Stimulated activated CD4-positive, alpha-beta T cell treated with anti-CD3 and anti-CD28 coated beads, Interleukin-15, amount 100 ng/mL, for 24 hours (primary cell): ENCODE measurements around the gene HDGF.
"Not testable (repeated sequence)": the region's sequence is repeated elsewhere in the genome, so short reads cannot be mapped to it uniquely, and the experiment has no call there.

Source experiments
- DNase-seq: peaks from one replicate; pipeline ENCODE4 v3.0.0-alpha.2; 2020

HDGF gene

DNA sequence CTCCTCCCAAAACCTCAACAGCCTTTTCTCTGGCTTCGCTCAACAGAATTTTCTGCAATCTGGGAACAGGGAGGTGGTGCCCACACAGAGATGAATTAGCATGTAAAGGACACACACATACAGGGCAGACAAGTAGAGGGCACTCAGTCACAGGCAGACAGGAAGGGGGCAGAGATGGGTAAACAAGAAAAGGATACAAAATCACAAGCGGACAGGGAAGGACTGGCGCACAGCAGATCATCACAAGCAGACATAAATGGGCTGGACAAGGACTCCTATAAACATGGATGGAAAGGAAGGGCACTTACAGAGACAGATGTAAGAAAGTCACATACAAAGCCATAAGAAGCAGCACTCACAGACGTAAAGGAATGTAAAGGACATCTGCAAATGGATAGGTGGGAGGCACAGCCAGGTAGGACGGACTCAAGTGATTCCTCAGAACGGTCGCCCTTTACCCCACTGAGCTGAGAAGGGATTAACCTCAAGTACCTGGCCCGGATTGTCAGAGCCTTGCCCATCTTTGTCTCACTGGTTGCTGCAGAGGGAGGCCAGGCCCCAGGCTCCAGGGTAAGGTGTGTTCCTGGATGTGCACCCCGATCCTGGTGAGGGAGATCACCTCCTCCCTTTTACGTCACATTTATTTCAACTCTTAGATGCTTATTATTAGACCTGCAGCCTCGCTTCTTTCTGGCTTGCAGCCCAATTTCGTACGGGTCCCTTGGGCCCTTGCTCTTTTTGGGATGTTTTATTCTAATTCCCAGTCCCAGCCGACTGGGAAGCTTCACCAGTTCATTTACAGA, 15.0 kb upstream of the HDGF start:
- DNase-seq = no peak

DNA sequence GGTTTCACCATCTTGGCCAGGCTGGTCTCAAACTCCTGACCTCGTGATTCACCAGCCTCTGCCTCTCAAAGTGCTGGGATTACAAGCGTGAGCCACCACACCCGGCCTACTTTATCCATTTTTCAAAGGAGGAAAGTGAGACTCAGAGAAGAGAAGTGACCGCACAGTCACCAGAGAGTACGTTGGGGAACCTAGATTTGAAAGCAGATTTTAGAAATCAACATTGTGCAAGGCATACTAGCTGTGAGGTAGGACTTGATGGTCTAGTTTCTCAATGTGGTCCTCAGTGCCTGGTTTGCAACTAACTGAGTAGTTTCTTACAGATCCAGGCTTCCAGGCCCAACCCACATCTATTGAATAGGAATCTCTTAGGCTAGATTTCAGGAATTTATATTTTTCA, 14.2 kb upstream of the HDGF start:
- no peak for DNase-seq

DNA sequence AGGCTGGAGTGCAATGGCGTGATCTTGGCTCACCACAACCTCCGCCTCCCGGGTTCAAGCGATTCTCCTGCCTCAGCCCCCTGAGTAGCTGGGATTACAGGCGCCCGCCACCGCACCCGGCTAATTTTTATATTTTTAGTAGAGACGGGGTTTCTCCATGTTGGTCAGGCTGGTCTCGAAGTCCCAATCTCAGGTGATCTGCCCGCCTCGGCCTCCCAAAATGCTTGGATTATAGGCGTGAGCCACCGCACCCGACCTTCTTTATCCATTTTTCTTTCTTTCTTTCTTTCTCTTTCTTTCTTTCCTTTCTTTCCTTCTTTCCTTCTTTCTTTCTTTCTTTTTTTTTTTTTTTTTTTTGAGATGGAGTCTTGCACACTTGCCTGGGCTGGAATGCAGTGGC, 13.7 kb upstream of the HDGF start:
- not testable (repeated sequence) for DNase-seq

DNA sequence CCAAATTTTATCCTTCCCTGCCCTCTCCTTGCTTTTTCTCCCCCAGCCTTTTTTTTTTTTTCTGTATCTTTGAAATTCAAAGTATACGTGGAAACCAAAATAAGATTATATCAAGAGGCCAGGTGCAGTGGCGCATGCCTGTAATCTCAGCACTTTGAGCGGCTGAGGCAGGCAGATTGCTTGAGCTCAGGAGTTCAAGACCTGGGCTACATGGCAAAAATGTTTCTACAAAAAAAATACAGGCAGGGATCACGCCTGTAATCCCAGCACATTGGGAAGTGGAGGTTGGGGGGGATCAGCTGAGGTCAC, 9.3 kb upstream of the HDGF start:
- no peak for DNase-seq

DNA sequence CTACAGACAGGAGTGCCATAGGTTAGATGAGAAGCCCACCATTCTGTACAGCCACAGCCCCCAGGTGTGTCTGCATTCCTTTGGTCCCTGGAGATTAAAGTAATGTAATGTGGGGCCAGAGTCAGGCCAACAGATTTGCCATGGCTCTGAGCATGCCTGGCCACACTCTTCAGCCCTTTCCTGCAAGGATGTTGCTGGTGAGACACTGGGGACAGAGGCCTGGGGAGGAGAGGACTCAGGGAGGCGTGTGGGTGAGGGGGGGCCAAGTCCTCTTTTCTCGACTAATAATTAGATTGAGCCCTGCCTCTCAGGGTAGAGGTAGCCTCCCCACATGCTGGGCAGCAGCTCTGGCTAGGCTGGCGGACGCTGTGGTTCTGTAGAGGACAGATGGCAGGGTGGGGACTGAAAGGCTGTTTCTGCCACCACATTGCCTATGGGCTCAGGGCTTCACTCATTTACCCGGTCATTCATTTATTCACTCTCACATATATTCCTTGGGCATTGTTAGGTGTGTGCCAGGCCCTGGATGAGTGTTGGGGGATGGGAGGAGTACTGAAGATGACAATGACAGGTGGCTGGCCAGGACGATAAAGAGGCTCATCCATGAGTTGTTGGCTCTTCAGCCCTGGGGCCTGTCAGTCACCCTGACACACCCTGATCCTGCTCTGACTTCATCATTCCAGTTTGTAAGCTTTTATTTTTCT, 8.8 kb upstream of the HDGF start:
- DNase-seq = no peak

DNA sequence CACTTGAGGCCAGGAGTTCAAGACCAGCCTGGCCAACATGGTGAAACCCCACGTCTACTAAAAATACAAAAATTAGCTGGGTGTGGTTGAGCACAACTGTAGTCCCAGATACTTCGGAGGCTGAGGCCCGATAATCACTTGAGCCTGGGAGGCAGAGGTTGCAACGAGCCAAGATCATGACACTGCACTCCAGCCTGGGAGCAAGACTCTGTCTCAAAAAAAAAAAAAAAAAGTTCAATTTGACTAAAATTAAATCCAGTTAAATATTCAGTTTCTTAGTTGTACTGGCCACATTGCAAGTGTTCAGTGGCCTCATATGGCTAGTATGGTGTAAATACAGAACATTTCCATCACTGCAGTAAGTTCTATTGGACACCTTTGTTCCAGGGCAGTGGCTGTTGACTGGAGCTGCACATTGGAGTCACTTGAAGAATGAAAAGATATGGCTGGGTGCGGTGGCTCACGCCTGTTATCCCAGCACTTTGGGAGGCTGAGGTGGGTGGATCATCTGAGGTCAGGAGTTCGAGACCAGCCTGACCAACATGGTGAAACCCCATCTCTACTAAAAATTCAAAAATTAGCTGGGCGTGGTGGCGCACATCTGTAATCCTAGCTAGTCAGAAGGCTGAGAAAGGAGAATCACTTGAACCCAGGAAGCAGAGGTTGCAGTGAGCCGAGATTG, 6.2 kb upstream of the HDGF start:
- not testable (repeated sequence) for DNase-seq

DNA sequence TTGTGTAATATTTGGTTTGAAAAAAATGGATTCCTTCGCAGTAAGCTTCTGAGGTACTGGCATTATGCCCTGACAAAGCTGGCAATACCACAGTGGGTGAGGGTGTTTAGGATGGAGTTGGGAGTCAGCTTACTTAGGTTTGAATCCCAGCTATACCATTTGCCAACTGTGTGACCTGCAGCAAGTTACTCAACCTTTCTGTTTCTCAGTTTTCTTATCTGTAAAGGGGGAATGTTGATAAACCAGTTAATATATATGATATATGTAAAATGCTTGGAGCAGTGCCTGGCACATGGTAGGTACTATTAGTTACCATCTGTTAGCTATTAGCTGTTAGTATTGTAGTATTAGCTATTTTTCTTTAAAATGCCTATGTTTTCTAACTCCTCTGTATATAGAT, 4.9 kb upstream of the HDGF start:
- DNase-seq = no peak

DNA sequence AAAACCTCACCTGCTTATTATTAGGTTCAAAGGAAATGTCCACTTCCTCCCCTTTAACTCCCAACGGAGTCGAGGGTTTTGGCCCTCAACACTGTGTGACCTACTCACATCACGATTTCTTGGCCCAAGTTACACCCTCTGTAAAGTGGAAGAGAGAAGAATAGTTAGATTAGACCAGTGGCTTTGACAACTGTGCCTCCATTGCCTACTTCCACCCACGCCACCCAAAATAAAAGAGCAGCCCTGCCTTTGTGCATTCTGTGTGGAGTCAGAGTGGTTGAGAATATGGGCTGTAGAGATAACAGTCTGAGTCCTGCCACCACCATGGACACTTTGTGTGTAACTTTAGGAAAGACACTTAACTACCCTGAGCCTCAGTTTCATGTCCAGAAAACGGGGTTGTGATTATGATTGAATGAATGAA, 4.1 kb upstream of the HDGF start:
- DNase-seq = no peak

DNA sequence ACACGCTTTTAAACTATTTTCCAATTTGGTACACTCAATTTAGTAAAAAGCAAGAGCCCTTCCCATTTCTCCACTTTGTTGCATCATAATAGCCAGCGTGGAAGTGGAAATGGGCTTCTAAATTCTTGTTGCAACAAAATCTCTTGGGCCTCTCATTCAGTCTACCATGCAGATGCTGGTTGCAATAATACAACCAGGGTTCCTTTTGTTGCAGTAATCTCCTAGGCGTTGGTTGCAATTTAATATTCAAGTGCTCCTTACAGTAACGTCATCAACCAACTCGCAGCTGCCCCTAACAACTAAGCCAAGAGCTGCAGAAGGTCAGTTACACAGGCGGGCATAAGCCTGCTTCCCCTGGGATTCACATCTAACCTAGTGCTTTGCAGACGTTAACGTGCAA, 2.7 kb upstream of the HDGF start:
- DNase-seq = no peak

DNA sequence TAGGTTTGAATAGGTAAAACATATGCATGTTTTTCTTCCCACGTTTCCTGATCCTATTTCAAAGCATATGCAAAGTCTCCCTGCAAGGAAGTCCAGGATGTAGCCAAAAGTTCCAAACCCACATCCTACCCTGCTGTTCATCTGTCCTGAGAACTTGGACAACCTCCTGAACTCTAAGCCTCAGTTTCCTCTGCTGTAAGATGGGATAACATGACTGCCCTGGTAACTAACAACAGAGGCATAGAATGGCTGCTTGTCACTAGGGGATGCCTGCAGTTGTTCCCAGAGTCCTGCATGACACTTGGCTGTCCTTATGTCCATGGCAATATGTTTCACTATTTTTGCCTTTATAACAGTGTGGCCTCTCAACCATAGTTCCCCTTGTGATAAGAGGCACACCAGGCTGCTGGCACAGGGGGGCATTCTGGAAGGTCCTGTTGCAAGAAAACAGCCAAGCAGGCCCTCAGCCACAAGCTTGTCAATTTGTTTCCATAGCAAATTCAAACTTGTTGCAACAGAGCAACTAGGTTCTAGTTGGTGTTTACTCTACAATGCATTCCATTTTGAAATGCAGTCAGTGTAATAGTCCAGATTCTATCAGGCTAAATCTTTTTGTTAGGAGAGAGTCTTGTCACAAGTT, 1.5 kb upstream of the HDGF start:
- DNase-seq = no peak

DNA sequence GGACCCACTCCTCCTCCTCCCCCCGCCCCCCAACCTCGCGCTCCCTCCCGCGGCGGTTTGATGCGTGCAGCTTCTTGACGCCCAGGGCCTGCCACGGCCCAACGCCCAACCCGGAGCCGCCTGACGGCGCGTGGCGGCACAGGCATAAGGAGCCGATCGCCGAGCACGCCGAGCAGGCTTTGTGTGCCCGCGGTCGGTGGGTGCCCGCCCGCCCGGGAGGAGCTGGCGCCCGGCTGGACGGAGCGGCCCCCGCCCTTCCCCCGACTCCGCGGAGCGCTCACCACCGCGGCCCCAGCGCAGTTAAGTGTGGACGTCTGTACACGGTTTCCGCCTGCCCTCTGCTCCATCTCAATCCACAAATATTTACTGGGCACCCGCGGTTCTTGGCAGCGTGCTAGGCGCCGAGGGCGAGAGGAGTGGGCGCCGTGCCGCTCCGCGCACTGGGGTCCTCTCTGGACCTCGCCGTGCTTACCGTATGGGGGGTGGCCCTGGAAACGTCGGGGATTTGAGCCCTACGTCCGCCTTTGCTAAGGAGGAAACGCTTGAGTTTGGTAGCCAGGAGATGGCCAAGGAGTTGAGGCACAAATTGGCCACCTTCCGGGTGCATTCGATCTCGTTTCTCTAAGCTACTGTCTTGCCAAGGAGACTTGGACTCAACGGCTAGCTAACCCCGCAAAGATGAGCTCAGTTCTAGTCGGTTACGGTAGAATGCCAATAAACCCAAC, 444 bp upstream of the HDGF start:
- peak; percentile 99 for DNase-seq

DNA sequence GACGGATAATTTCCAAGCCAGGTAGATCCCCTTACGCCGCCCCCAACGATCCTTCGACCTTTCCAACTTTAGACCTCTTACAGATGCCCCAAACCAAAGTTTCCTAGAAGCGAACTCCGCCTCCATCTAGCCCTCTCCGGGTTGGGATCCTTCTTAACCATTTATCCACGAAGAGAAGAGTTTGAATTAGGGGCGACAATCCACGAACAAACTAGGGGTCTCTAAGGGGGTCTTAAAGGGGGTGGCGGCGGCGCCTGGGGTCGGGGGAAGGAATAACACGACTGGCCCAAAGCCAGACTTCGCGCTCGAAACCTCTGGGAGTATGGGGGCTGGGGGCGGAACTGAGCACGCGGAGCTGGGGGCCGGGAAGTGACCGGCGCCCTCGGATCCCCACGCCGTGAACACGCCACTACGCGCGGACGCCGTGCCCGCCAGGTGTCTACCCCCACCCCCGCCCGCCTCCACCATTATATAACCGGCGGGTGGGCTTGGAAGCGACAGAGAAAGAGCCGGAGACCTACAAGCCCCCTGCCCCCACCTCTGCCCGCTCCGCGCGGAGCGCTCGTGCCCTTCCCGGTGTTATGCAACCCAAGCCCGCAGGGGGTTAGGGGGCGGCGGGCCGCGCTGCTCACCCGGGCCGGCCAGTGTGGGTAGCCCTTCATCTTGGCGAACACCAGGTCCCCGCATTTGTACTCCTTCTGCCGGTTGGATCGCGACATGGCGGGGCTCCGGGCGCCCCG, 594 bp downstream of the HDGF start:
- DNase-seq = peak; percentile 60

DNA sequence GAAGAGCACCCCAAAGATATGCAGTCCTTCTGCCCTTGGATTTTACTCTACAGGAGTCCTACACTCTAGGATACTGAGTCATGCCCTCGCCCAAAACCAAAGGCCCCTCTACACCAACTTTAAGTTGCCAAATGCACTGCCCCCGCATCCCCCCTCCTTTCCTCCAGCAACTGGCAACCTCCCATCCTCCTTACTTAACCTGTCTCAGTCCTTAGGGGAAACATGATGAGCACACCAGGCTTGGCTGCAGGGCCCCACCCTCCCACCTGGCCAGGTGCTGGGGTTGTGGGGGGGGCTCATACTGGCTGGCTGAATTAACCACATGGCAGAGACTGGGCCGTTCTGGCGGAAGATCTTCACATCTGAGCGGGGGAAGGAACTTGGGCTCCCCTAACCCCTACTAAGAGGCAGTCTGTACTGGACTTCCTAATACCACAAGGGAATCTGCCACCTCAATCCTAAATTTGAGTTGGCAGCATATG, 1.2 kb downstream of the HDGF start:
- DNase-seq = peak; percentile 72

DNA sequence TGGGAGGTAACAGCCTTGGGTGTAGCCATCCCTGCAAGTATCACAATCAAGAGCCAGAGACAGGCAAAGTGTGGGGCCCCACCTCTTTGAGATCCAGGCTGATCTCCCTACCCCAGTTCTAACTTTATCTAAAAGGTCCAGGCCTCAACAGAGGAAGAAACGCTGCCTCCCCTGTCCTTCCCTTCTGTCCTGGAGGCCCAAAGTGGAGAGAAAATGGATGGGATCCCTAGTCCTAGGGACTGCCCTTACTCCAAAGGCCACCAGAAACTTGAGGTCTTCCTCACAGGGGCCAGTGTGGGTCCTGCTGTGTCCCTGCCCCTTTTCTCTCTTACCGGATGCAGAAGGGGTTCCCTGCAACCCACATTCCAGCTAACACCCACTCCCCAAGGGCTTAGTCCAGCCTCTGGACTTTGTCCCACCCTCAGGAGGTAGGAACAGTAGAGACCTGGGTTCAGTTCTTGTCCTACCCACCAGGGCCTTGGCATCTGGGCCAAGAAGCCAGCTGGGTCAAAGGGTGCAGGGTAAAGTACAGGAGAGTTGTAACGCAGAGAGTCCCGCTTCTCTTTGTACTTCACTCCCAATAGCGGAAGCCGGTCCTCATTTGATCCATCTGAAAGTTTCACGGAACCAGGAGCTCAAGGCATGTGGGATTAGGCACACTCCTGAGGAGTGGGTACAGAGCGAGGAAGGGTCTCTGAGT, 1.9 kb downstream of the HDGF start:
- DNase-seq = no peak

DNA sequence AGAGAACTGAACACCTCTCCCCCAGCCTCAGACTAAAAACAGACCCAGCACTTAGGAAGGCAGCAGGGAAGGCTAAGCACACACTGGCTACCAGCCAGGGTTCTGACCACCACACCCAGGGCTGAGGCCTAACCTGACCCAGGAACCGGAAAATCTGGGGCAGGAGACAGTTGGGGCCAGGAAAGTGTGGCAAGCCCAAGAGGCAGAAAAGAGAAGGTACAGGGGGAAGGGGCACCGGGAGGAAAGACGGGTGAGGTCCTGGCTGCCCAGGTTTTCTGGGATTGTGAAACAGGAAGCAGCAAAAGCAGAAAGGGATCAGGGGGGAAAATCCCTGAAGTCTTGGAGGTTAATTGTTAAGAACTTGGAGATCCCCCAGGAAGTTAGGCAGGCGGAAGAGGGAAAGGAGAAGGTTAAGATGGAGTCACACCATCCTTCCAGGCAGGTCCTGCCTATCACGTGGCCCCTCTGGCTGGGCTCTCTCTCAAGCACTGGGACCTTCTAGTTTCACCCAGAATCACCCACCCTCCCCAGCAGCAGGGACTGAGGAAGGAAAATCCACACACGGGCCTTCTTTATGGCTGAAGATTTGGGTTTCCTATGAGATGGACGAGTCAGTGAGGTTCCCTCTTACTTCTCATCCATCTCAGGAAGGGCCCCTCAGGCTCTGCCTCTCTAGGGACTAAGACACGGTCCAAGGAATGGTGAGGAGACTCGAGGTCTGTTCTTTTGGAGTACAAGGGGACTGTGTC, 2.6 kb downstream of the HDGF start:
- DNase-seq = peak; percentile 39

DNA sequence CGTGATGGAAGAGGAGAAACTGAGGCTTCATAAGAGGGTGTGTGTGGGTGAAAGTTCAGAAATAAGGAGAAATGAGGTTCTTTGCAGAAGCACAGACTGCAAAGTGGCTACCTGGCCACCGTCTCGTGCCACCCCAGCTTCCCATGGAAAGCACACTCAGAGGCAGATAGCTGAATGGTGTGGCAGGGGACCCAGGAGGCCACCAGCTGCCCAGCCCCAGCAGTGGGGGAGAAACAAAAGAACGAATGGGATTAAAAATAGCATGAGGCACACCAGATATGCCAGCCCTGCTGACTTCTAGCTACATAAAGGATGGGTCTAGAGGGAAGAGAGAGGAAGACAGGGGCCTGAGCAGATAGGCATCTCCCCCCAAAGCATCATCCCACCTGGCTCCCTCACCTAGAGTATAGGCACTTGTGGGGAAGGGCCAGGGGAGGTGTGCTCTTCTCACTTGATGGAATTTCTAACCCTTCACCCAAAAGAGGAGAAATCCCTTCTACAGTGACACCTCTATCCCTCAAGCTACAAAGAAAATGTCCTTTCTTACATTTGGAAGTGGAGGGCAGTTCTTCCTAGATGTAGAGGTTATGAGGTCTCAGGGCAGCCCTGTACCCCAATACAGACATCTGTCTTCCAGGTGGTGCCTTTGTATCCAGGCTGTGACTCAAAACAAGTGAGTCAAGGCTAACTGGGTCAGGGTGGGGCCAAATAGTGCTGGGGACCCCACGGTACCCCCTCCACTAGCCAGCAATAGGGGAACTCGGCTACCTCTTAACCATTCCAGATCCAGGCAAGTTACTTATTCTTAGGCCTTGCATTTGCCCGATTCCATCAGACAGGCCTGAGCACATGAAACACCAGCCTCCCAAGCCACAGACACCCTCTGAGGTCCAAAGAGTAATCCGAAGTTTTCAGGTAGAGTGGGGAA, 3.5 kb downstream of the HDGF start:
- DNase-seq = no peak

DNA sequence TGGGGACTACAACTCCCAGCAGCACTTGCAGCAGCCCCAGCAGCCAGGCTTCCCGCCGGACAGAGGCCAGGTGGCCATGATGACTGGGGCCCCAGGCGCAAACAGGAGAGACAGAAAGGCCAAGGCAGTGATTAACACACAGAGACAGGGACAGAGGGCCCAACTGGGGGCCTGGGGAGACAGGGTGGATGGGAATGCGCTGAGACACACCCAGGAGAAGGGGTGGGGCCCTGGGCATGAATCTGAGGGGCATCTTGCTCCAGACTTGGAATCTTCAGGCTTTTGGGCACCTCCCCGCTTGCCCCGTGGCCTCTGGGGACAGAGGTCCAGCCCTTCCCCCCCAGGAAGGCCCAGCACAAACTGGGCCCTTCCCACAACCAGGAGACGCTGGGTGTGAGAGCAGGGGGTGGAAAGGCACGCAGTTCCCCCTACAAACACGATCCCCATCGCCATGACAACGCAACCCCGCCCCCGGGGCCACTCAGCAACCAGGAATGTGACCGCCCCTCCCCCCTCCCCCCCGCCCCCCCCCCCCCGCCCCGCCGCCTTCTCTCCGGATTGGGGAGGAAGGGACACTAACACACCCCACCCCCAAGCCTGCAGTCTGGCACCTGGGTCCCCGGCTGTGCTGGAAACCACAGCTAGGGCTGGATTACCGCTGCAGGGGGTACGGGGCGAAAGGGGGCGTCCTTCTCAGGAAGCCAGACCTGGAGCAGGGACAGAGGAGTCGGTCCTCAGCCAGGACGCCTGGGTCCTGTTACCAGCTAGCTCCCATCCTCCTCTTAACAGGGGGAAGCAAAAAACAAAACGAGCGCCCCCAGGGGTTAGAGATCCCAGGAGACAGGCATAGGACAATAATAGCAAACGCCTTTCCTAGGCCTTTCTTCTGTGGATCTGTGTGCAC, 4.5 kb downstream of the HDGF start:
- DNase-seq = peak; percentile 72

DNA sequence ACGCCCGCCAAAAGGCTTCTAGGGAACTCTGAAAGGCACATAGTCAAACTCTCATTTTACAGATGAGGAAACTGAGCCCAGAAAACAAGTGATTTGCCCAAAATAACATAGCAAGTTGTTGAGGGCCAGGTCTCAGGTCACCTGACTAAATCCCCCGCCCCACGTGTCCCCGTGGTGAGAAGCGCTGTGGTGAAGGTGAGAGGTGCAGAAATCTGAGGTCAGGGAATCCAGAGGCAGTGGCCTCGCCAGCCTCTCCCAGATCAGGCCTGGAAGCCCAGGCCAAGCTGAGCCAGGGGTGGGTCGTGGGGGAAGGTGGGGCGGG, 5.1 kb downstream of the HDGF start:
- no peak for DNase-seq

DNA sequence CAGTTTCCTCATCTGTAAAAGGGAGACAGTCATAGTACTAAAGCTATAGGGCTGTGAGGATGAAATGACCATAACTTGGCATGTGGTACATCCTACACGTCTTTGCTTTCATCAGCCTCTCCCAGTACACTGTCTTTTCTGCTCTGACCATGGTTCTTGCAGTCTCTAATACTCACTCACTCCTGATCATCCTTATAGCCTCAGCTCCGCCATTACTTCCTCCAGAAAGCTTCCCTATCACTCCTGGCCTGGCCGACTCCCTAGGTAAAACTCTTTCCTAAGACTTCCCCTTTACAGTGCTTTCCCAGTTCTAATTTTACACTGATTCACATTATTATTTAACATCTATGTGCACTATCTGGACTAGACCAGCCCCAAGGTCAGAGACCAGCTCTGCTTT, 5.6 kb downstream of the HDGF start:
- no peak for DNase-seq
